Neural crest cell (in vitro differentiated cells): ENCODE data around the gene PRSS1. TPM values are rescaled to one million over a fixed set of nuclear protein-coding genes. Genes with fewer than 3 reads are reported as not detected.
"Not testable (repeated sequence)": the region's sequence is repeated elsewhere in the genome, so short reads cannot be mapped to it uniquely, and the experiment has no call there.

Experiments used
- DNase-seq: peaks from one replicate; pipeline ENCODE4 v3.0.0; 2021; ENCODE audit warnings: low read depth, mixed read lengths, low spot score
- H3K27ac Mint-ChIP-seq: one replicate; pipeline ENCODE4 v1.8.0; 2021; ENCODE audit warnings: mild to moderate bottlenecking, mixed read lengths; ENCODE audit not compliant: unreplicated experiment
- H3K27me3 Mint-ChIP-seq: 2 replicates; pipeline ENCODE4 v1.8.0; 2021; ENCODE audit warnings: low read depth, mild to moderate bottlenecking, mixed read lengths
- H3K36me3 Mint-ChIP-seq: 2 replicates; pipeline ENCODE4 v1.8.0; 2021; ENCODE audit warnings: low read depth, mild to moderate bottlenecking, mixed read lengths
- H3K4me1 Mint-ChIP-seq: 2 replicates; pipeline ENCODE4 v1.8.0; 2021; ENCODE audit warnings: mixed read lengths
- H3K4me3 Mint-ChIP-seq: one replicate; pipeline ENCODE4 v1.8.0; 2021; ENCODE audit warnings: mild to moderate bottlenecking, mixed read lengths
- H3K9me3 Mint-ChIP-seq: 2 replicates; pipeline ENCODE4 v1.8.0; 2021; ENCODE audit warnings: mixed read lengths
- total RNA-seq: library from RNA; stranded (reverse); gene quantifications from 2 replicates; pipeline ENCODE4 v1.2.1, GENCODE V29; 2021
- TF ChIP-seq, protein P1 (sequence below): fragments of 200-600 bp; sonication (generic); conservative IDR thresholded peaks from 2 replicates; pipeline ENCODE4 v1.5.0; 2021; ENCODE audit warnings: antibody characterized with exemption, mild to moderate bottlenecking

PRSS1 gene
- total RNA-seq, 1 donor from 2014 or later: not detected

DNA sequence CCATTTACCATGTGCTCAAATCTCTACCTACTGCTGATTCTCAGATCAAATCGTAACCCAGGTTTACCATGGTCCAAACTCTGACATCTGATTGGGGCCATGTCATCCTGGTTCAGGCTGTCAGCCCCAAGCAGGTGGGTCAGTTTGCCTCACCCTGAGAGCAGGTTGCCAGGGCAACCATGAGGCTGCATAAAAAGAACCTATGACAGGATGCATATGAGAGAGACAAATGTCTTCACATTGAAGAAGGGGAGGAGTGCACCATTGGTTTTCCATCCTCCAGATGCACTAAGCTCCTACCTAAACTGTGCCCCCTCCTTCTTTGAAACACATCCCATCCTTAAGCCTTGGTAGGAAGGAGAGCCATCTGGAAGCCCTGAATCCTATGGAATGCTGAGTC is 10.2 kb downstream of the PRSS1 start:
- peaks cover 22% of the 10 kb centered on the region for H3K27me3 Mint-ChIP-seq
- H3K27ac Mint-ChIP-seq: no peak overlapping the region
- TF ChIP-seq, protein P1, sequence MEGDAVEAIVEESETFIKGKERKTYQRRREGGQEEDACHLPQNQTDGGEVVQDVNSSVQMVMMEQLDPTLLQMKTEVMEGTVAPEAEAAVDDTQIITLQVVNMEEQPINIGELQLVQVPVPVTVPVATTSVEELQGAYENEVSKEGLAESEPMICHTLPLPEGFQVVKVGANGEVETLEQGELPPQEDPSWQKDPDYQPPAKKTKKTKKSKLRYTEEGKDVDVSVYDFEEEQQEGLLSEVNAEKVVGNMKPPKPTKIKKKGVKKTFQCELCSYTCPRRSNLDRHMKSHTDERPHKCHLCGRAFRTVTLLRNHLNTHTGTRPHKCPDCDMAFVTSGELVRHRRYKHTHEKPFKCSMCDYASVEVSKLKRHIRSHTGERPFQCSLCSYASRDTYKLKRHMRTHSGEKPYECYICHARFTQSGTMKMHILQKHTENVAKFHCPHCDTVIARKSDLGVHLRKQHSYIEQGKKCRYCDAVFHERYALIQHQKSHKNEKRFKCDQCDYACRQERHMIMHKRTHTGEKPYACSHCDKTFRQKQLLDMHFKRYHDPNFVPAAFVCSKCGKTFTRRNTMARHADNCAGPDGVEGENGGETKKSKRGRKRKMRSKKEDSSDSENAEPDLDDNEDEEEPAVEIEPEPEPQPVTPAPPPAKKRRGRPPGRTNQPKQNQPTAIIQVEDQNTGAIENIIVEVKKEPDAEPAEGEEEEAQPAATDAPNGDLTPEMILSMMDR: no peak
- H3K36me3 Mint-ChIP-seq: no peaks in the 10 kb centered on the region
- H3K4me3 Mint-ChIP-seq: no peak overlapping the region
- peaks cover 2% of the 10 kb centered on the region for H3K9me3 Mint-ChIP-seq
- H3K4me1 Mint-ChIP-seq: no peaks in the 10 kb centered on the region
- DNase-seq: no peak

DNA sequence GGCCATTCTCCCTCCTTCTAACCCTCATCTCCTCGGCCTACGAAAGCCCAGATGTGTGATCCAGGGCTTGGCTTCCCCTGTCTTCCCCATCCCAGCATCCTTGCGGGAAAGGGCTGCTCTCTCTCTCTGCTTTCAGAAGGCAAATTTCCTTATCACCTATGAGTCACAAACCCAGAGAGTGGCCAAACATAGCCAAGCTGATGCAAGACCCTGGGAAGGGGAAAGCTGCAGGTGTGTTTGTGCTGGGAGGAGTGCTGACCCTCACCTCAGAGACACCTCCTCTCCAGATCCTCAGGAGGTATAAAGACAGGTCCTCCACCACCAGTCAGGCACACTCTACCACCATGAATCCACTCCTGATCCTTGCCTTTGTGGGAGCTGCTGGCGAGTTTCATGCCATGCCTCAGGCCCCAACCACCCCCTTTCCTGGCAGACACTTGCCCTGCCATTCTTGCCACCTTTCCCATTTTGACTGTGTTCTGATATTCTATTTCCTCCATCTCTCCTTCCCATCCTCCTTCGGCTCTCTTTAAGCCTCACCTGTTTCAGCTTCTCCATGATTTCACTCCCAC is 10.9 kb downstream of the PRSS1 start:
- H3K27ac Mint-ChIP-seq: no peak overlapping the region
- no peak for DNase-seq
- H3K27me3 Mint-ChIP-seq: peaks cover 22% of the 10 kb centered on the region

DNA sequence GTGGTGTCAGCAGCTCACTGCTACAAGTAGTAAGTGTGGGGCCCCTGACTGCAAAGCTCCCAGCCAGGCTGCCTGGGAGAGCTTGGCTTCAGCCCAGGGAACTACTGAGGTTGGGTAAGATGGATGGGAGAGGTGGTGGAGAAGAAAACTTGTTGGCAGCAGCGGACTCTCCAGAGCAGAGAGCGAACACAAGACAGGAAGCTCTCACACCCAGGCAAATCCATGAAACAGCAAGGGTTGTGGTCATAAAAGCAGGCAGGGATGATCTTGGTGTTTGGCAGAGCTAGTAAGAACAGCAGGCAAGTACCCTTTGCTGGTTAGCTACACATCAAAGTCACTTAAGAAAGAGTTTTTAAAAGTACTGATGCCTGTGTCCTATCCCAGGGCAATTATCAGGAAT is 12.3 kb downstream of the PRSS1 start:
- not testable (repeated sequence) for H3K27ac Mint-ChIP-seq, H3K9me3 Mint-ChIP-seq, H3K36me3 Mint-ChIP-seq, DNase-seq, H3K4me3 Mint-ChIP-seq, H3K4me1 Mint-ChIP-seq
- H3K27me3 Mint-ChIP-seq: peaks cover 22% of the 10 kb centered on the region

More for the DNA sequence above, 10.9 kb downstream of the PRSS1 start:
- no peaks in the 10 kb centered on the region for H3K4me1 Mint-ChIP-seq
- TF ChIP-seq, protein P1: no peak
- peaks cover 2% of the 10 kb centered on the region for H3K9me3 Mint-ChIP-seq
- no peak overlapping the region for H3K4me3 Mint-ChIP-seq
- no peaks in the 10 kb centered on the region for H3K36me3 Mint-ChIP-seq

DNA sequence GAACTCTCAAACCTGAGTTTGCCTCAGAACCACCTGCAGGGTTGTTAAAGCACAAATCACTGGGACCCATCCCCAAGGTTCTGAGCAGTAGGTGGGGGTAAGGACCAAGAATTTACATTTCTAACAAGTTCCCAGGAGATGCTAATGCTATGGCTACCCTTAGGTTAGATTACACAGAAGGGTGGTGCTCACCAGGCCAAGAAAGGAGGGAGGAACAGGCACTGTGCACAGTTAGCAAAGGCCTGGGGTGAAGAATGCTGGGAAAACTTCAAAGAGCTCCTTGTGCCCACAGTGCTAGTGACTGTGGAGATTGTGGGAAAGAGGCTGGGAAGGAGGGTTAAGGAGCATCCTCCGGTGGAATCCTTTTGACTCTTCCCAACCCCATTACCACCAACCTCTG is 12.8 kb downstream of the PRSS1 start:
- H3K36me3 Mint-ChIP-seq: no peaks in the 10 kb centered on the region
- H3K27ac Mint-ChIP-seq: no peak overlapping the region
- no peak overlapping the region for H3K4me3 Mint-ChIP-seq
- no peak for DNase-seq
- H3K9me3 Mint-ChIP-seq: peaks cover 2% of the 10 kb centered on the region
- TF ChIP-seq, protein P1: no peak
- peaks cover 18% of the 10 kb centered on the region for H3K27me3 Mint-ChIP-seq
- H3K4me1 Mint-ChIP-seq: no peaks in the 10 kb centered on the region

- no peaks in the 10 kb centered on the region for H3K4me1 Mint-ChIP-seq
- no peak overlapping the region for H3K4me3 Mint-ChIP-seq
- H3K27ac Mint-ChIP-seq: no peak overlapping the region
- H3K36me3 Mint-ChIP-seq: no peaks in the 10 kb centered on the region
- peaks cover 40% of the 10 kb centered on the region for H3K27me3 Mint-ChIP-seq
- DNase-seq: no peak
- TF ChIP-seq, protein P1: no peak
- peaks cover 2% of the 10 kb centered on the region for H3K9me3 Mint-ChIP-seq
These were observed 18.2 kb downstream of the PRSS1 start for GRCh38 chr7:142767451-142767850.

DNA sequence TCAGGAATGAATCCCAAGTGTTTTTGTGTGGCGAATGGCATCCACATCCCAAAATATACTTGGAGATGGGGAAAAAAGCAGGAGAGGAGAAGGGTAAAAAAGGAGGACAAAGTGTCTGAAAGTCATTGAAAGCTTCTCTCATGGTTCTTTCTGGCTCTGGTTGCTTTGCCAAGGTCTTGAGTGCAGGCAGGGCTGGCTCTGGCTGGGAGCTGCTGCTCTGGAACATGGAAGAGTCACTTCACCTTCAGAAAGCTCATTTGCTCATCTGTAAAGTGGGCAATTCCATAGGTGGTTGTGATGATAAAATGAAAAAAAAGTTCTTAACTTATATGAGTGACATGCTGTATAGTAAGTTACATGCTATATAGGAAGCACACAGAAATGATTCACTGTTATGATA is 18.6 kb downstream of the PRSS1 start:
- TF ChIP-seq, protein P1: no peak
- Mint-ChIP-seq H3K27ac (no peak overlapping the region), H3K27me3 (peaks cover 40% of the 10 kb centered on the region), H3K9me3 (peaks cover 2% of the 10 kb centered on the region), H3K4me3 (no peak overlapping the region), H3K36me3 (no peaks in the 10 kb centered on the region), H3K4me1 (no peaks in the 10 kb centered on the region)
- no peak for DNase-seq

DNA sequence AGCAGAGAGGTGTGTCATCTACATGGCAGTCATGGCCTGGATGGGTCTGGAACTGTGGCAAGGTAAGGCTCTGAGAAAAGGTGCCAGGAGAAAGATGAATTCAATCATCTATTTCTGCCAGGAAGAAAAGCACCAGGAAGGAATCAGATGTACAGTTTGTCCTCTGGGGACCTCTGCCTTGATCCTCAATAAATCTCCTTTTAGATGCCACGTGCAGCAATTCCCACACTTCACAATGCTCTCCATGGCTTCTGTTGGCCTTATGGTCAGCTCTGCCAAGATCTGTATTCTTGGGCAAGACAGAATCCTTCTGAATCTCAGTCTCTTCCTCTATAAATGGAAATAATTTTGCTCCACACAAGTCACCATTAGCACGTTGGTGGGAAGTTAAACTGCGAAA is 19.6 kb downstream of the PRSS1 start:
- H3K27me3 Mint-ChIP-seq: peaks cover 47% of the 10 kb centered on the region
- H3K4me1 Mint-ChIP-seq, H3K36me3 Mint-ChIP-seq: not testable (repeated sequence)

More for the DNA sequence above, 19.6 kb downstream of the PRSS1 start:
- not testable (repeated sequence) for H3K4me3 Mint-ChIP-seq, DNase-seq, H3K9me3 Mint-ChIP-seq, H3K27ac Mint-ChIP-seq
